HCT116 (cell line): ENCODE measurements around the gene DIPK1A. TPM values are rescaled to one million over a fixed set of nuclear protein-coding genes. Genes with fewer than 3 reads are reported as not detected.

Source experiments
- ATAC-seq: fragments of 200-7000 bp; cut with Tn5 transposase; 2 replicates; pipeline ENCODE4 v1.9.1; 2020; ENCODE audit warnings: mild to moderate bottlenecking, moderate library complexity
- BruUV-seq: library from RNA; stranded (reverse); fragments of 400-500 nt; replicated peaks from 2 replicates; lab custom pipeline; 2021; lab: Mats Ljungman, UMichigan
- CTCF ChIA-PET: fragments of 300-600 bp; sonication (Branson Sonifier 250); formaldehyde crosslinking; loops from one replicate; lab custom pipeline; 2021; ENCODE audit warnings: antibody characterized with exemption; lab: Charles Lee
- POLR2A ChIA-PET: fragments of 300-600, 350-600 bp; sonication (Branson Sonifier 250); formaldehyde crosslinking; loops from one replicate; lab custom pipeline; 2021; ENCODE audit warnings: antibody characterized with exemption; lab: Charles Lee
- RAD21 ChIA-PET, 2 experiments: fragments of 300-600 bp; sonication (Branson Sonifier 250); formaldehyde crosslinking; loops; one replicate each; lab custom pipeline; 2023; ENCODE audit warnings: low total read pairs in 2 of 2; ENCODE audit not compliant: uncharacterized antibody in 2 of 2, unreplicated experiment in 2 of 2, low non-redundant PET in 1 of 2; lab: Charles Lee
- DNase-seq: peaks from one replicate; pipeline ENCODE4 v3.0.0-alpha.2; 2010; ENCODE audit warnings: low read depth, low spot score
- H2AFZ ChIP-seq: fragments of 200-600 bp; shearing (Covaris generic), sonication (generic); 2 replicates; pipeline ENCODE4 v1.6.1; 2017; ENCODE audit warnings: low read depth, mixed run types, mixed read lengths, antibody characterized with exemption, low read length; ENCODE audit not compliant: poor library complexity, severe bottlenecking
- H3K27ac ChIP-seq: 2 replicates; pipeline ENCODE4 v1.5.1; 2012; ENCODE audit warnings: low read depth, low read length
- H3K27me3 ChIP-seq: fragments of 200-600 bp; sonication (generic); 2 replicates; pipeline ENCODE4 v1.6.1; 2016; ENCODE audit warnings: mixed run types, low read length, mixed read lengths; ENCODE audit not compliant: insufficient read depth
- H3K36me3 ChIP-seq, 2 experiments: fragments of 200-500 bp in 1 of 2; fragments of 200-600 bp in 1 of 2; sonication (Bioruptor generic) in 1 of 2; sonication (generic) in 1 of 2; 2 replicates each; pipeline versions ENCODE4 v1.5.1 to v1.6.1; 2014 to 2016; ENCODE audit warnings: low read length in 2 of 2, inconsistent platforms in 1 of 2, mixed read lengths in 1 of 2, mixed run types in 1 of 2; ENCODE audit not compliant: insufficient read depth in 2 of 2, control insufficient read depth in 1 of 2
- H3K4me1 ChIP-seq, 2 experiments: fragments of 200-600 bp in 1 of 2; sonication (generic) in 1 of 2; 2 replicates each; pipeline versions ENCODE4 v1.5.1 to v1.6.1; 2012 to 2017; ENCODE audit warnings: low read length in 2 of 2, inconsistent platforms in 1 of 2, mild to moderate bottlenecking in 1 of 2, mixed read lengths in 1 of 2, mixed run types in 1 of 2, moderate library complexity in 1 of 2; ENCODE audit not compliant: insufficient read depth in 2 of 2, control insufficient read depth in 1 of 2
- H3K4me2 ChIP-seq: fragments of 200-600 bp; sonication (generic); 2 replicates; pipeline ENCODE4 v1.6.1; 2017; ENCODE audit warnings: mixed run types, low read length, mixed read lengths
- H3K4me3 ChIP-seq, 2 experiments: fragments of 200-600 bp in 1 of 2; sonication (generic) in 1 of 2; replicated peaks in 1 of 2; 2 replicates each; pipeline ENCODE4 v1.5.1; 2011 to 2016; ENCODE audit warnings: low read length in 2 of 2, control low read depth in 1 of 2, low read depth in 1 of 2, mild to moderate bottlenecking in 1 of 2, mixed read lengths in 1 of 2, mixed run types in 1 of 2
- H3K79me2 ChIP-seq: fragments of 200-600 bp; sonication (generic); 2 replicates; pipeline ENCODE4 v1.6.1; 2017; ENCODE audit warnings: mild to moderate bottlenecking, mixed run types, low read length, moderate library complexity, mixed read lengths; ENCODE audit not compliant: insufficient read depth
- H3K9ac ChIP-seq: fragments of 200-600 bp; sonication (generic); 2 replicates; pipeline ENCODE4 v1.6.1; 2016; ENCODE audit warnings: low read length, mixed read lengths
- H3K9me2 ChIP-seq: fragments of 200-600 bp; sonication (generic), shearing (Covaris generic); 2 replicates; pipeline ENCODE4 v1.6.1; 2017; ENCODE audit warnings: mixed run types, mild to moderate bottlenecking, moderate library complexity; ENCODE audit not compliant: insufficient read depth
- H3K9me3 ChIP-seq, 2 experiments: fragments of 200-500 bp in 1 of 2; fragments of 200-600 bp in 1 of 2; sonication (Bioruptor generic) in 1 of 2; sonication (generic) in 1 of 2; 2 replicates each; pipeline ENCODE4 v1.6.1; 2014 to 2017; ENCODE audit warnings: low read length in 2 of 2, mixed read lengths in 2 of 2, inconsistent platforms in 1 of 2, low read depth in 1 of 2, mild to moderate bottlenecking in 1 of 2, mixed run types in 1 of 2, moderate library complexity in 1 of 2; ENCODE audit not compliant: control insufficient read depth in 1 of 2, insufficient read depth in 1 of 2
- H4K20me1 ChIP-seq: fragments of 200-600 bp; sonication (generic), shearing (Covaris generic); 2 replicates; pipeline ENCODE4 v1.6.1; 2017; ENCODE audit warnings: mixed run types, mild to moderate bottlenecking, moderate library complexity; ENCODE audit not compliant: insufficient read depth
- FOSL1 ChIP-seq: IDR thresholded peaks from 2 replicates; pipeline ENCODE4 v1.6.1; 2012; ENCODE audit warnings: low read depth
- JUND ChIP-seq: IDR thresholded peaks from 2 replicates; pipeline ENCODE4 v1.6.1; 2012
- SIN3A ChIP-seq: IDR thresholded peaks from 2 replicates; pipeline ENCODE4 v1.6.1; 2012; ENCODE audit warnings: low read depth
- SRF ChIP-seq: IDR thresholded peaks from 2 replicates; pipeline ENCODE4 v1.6.1; 2012; ENCODE audit warnings: low read depth
- ZNF274 ChIP-seq: fragments of 200-500 bp; sonication (Bioruptor generic); IDR thresholded peaks from 2 replicates; pipeline ENCODE4 v1.6.1; 2014; ENCODE audit warnings: mild to moderate bottlenecking, low read depth, low read length, inconsistent platforms
- intact Hi-C: fragments of 100-400 bp; cut with micrococcal nuclease; formaldehyde crosslinking; loops from 2 replicates; pipeline ENCODE4 v1.10.0; 2022
- total RNA-seq: library from RNA; stranded (reverse); gene quantifications from one replicate; pipeline ENCODE4 v1.2.1, GENCODE V29; 2021; ENCODE audit not compliant: unreplicated experiment
- TF ChIP-seq, protein P1 (sequence below): IDR thresholded peaks from 2 replicates; pipeline ENCODE4 v1.6.1; 2012

DIPK1A gene
- total RNA-seq, 1 experiment from 2014 or later, result 4.3 TPM

- Histone ChIP-seq H3K4me1 (peaks cover 0 to 4% of the 10 kb centered on the region in 2 experiments; a peak in 1 of 4 replicates), H2AFZ (no peak overlapping the region), H3K9me2 (no peaks in the 10 kb centered on the region), H4K20me1 (no peaks in the 10 kb centered on the region), H3K4me3 (no peak overlapping the region), H3K27ac (no peak overlapping the region), H3K9me3 (no peaks in the 10 kb centered on the region), H3K9ac (no peak overlapping the region), H3K4me2 (no peak overlapping the region), H3K79me2 (no peaks in the 10 kb centered on the region), H3K36me3 (no peaks in the 10 kb centered on the region), H3K27me3 (no peaks in the 10 kb centered on the region)
- no peak for TF ChIP-seq ZNF274
- TF ChIP-seq, protein P1, sequence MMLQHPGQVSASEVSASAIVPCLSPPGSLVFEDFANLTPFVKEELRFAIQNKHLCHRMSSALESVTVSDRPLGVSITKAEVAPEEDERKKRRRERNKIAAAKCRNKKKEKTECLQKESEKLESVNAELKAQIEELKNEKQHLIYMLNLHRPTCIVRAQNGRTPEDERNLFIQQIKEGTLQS, result no peak
- RAD21 ChIA-PET, result no interaction called here
- CTCF ChIA-PET, result interaction anchor here (1.5 to 3.0 kb wide), 3 partner anchors 22 to 91 kb away, joined by 4 to 12 read pairs (median 5); no protein-coding TSS in a partner anchor
- intact Hi-C loops, result no loop called here
- DNase-seq (no peak), ATAC-seq (no peak)
- POLR2A ChIA-PET, result no interaction called here
- BruUV-seq, result no TSS peak
Measured at GRCh38 chr1:92970990-92971689, 9.9 kb upstream of the DIPK1A start.

DNA sequence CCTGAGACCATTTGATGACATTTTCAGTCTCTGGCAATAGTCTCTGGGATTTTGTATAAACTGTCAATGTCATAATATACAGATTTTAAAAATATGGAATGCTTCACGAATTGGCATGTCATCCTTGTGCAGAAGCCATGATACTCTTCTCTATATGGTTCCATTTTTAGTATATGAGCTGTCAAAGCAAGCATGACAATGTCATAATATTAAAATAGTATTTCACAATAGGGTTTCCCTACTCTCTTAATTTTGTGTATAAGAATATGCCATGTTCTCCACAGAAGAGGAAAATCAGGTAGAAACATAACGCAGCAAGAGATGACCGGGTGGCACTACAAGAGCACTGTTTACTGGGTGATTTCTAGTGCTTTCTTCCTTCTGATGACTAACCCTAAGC is 8.3 kb upstream of the DIPK1A start:
- Histone ChIP-seq H3K36me3 (no peaks in the 10 kb centered on the region), H3K4me1 (peaks cover 0 to 4% of the 10 kb centered on the region in 2 experiments; a peak in 1 of 4 replicates), H4K20me1 (no peaks in the 10 kb centered on the region), H3K4me3 (no peak overlapping the region), H3K27ac (no peak overlapping the region), H3K9me2 (no peaks in the 10 kb centered on the region), H3K27me3 (no peaks in the 10 kb centered on the region), H3K4me2 (no peak overlapping the region), H2AFZ (no peak overlapping the region), H3K9me3 (no peaks in the 10 kb centered on the region), H3K9ac (no peak overlapping the region), H3K79me2 (no peaks in the 10 kb centered on the region)
- ChIA-PET CTCF (interaction anchor here (1.5 to 3.0 kb wide), 3 partner anchors 24 to 93 kb away, joined by 5 to 12 read pairs (median 8); no protein-coding TSS in a partner anchor), RAD21 (no interaction called here), POLR2A (no interaction called here)
- BruUV-seq, result no TSS peak
- no peak for ATAC-seq
- no peak for TF ChIP-seq FOSL1
- TF ChIP-seq JUND, result no peak
- TF ChIP-seq SIN3A, result no peak
- TF ChIP-seq SRF, result no peak
- no peak for DNase-seq
- intact Hi-C loops, result loop anchor here (5.0 kb wide), 1 partner anchor 93 kb away; no protein-coding TSS in a partner anchor
